ENCODE measurements around the gene GABBR2.
"Not testable (repeated sequence)": the region's sequence is repeated elsewhere in the genome, so short reads cannot be mapped to it uniquely, and the experiment has no call there.

Gene GABBR2

DNA sequence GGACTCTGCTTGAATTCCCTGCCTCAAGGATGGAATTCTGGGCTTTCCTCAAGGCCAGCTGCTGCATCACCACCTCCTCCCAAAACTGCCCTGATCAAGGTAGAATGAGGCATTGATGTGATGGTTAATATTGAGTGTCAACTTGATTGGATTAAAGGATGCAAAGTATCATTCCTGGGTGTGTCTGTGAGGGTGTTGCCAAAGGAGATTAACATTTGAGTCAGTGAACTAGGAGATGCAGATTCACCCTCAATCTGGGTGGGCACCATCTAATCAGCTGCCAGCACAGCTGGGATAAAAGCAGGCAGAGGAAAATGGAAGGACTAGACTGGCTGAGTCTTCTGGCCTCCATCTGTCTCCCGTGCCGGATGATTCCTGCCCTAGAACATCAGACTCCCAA is 23.9 kb downstream of the GABBR2 start:
- DNase-seq = not testable (repeated sequence)

DNA sequence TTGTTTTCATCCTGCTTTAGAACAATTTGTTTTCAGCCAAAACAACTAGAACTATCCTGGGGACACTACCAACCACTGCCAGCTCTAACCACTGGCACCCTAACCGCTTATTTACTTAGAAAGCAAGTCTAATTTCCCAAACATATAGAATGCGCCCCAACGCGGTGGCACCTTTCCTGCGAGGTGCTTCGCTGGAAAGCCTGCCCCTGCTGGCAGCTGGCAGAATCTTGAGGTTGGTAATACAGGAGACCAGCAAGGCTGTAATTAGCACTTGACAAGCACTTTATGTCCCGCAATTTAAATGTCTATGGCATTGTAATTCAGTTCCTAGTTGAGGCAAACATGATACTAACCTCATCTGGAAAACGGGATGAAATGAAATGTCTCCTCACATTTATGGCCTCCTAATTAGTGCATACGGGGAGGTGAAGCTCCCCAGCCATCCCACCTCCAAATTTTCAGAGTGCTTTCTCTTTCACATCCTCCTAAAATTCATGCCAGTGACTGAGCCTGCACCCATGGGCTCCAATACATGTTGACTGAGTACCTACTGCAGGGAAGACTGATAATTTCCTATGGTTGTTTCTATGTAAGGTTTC is 30.4 kb downstream of the GABBR2 start:
- no peak for DNase-seq

DNA sequence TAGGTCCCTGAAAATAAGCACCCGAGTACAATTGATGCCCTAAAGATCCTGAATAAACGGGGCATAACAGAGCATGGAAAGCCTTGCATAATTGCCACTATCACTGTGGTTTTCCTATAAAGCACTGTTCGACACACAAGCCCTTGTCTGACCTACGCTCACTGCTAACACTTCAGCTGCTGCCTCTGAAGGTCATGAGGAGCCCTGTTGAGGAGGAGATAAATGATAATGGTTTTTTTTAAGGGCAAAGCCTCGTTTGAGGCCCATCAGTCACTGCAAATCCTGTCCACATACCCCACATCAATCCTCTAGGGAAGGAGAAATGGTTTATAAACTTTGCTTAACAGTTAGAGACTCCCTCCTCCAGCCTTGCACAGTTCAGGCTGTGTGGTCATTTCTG is 35.1 kb downstream of the GABBR2 start:
- no peak for DNase-seq

DNA sequence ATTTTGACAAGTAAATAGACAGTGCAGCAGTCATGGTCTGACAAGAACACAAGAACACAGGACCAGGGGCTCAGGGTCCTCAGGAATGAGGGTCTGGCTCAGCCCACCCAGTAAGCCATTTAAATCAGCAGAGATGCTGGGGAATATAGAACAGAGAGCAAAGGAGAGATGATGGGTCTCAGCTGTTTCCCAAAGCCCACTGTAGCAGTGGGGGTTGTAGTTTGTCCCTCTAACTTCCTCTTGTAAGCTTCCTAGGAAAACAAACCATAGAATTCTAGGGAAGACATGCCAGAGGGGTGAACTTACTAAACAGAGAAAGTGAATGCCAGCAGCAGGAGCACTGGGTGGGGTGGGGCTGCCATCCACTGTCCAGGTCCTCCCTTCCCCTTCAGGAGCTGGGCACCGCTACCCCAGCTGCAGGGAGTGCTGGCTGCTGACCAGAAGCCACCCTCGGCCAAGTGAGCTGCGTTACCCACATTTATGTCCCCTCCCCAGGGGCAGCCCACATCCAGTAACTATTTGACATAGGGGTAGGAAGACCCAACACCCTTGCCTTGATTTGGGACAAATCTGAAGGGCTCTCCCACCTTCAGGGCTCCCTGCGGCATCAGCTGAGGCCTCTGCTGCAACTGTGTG is 41.6 kb downstream of the GABBR2 start:
- no peak for DNase-seq

DNA sequence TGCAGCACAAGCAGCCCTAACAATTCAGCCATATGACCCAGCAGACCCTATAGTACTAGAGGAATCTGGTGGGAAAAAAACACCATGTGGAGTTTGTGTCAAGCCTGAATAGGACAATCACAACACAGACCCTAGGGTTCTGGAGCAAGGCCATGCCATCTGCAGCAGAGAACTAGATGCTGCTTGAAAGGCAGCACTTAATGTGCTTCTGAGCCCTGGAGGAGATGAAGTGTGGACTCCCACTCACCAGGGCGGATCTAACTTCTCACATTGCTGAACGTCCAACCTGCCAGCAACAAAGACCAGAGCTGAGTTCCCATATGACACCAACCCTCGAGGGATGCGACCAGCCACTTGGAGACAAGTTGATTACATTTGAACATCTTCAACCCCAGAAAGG is 43.2 kb downstream of the GABBR2 start:
- no peak for DNase-seq

DNA sequence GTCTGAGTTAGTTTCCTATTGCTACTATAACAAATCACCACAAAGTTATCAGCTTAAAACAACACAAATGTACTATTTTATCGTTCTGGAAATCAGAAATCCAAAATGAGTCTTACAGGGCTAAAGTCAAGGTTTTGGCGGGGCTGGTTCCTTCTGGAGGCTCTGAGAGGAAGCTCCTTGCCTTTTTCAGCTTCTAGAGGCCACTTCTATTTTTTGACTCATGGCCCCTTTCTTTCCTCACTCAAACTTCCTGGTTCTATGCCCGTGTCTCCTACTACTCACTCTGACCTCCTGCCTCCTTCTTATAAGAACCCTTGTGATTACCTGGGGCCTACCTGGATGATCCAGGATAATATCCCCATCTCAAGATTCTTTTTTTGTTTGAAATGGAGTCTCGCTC is 48.2 kb downstream of the GABBR2 start:
- DNase-seq = no peak

DNA sequence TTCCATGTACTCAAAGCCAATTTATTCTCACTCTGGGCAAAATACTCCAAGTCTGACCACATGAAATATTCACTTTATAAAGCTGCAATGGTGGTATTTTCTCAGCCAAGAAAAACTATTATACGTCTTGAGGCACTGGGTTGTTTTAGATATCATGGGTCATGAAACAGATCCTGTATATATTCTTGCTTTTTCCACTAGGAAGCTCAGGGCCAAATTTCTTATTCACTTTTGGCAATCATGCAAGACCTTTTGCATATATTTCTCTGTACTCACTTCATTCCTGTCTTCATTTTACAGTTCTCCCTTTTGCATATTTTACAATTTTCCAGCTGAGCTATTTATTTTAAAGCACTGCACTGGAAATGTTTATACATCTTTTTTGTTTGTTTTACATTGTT is 49.8 kb downstream of the GABBR2 start:
- no peak for DNase-seq

DNA sequence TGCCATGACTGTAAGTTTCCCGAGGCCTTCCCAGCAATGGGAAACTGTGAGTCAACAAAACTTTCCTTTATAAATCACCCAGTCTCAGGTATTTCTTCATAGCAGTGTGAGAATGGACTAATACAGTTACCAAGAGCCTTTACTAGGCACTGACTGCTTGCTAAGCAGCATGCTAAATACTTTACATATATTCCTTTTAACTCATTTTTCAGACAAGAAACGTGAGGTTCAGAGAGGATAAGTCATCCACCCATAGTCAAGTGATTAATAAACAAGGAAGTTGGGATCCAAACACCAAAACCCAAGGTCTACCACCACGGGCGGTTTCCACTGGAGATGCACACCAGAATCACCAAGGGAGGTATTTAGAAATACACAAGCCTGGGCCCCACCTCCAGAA is 50.8 kb downstream of the GABBR2 start:
- DNase-seq = no peak

DNA sequence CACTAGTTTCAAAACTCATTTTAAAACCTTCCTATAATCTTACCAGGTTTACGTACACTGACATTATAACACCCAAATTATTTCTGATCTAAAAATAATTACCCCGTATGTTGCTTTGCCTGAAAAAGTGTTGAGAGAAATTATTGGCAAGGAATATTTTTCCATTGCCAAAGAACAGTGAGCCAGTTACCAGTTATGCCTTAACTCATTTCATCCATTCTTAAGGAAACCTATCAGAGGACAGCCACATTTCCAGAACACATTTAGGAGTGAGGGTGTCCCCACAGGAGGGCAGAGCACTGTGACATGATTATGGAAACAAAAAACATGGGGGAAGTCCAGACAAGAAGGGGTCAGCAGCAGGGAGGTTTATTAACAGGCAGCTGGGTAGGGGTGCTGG is 52.2 kb downstream of the GABBR2 start:
- no peak for DNase-seq

DNA sequence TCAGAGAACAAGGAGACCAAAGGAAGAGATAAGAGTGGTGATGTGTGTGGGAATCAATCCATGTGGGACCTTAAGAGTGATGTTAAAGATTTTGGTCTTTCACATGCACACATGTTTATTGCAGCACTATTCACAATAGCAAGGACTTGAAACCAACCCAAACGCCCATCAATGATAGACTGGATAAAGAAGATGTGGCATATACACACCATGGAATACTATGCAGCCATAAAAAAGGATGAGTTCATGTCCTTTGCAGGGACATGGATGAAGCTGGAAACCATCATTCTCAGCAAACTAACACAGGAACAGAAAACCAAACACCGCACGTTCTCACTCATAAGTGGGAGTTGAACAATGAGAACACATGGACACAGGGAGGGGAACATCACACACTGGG is 53.3 kb downstream of the GABBR2 start:
- DNase-seq = not testable (repeated sequence)

DNA sequence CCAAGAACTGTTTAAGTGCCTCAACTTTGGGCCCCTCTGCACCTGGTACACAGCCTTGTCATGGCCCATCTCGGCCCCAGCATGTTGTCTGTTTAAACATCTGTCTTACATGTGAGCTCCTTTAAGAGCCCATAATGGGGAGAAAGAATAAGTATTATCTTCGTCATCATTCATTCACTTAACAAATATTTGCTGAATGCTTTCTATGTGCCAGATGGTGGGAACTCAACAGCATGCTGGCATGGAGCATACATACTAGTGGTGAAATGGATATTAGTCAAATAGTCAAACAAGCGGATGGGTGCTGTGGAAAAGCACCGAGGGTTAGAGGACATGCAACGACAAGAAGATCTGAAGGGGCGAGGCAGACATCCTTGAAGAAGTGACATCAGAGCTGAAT is 54.5 kb downstream of the GABBR2 start:
- DNase-seq = no peak

DNA sequence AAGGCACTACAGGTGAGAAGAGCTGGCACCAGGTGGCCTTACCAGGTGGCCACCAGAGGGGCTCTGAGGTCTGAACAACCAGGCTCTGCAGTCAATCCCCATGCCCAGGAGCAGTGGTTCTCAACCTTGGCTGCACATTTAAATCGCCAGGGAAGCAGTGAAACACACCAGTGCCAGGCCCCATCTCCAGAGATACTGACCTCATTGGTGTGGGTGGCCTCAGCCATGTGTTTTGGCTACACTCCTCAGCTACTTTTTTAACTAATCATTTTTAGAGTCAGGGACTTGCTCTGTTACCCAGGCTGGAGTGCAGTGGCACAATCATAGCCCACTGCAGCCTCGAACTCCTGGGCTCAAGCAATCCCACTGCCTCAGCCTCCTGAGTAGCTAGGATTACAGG is 56.0 kb downstream of the GABBR2 start:
- DNase-seq = no peak

DNA sequence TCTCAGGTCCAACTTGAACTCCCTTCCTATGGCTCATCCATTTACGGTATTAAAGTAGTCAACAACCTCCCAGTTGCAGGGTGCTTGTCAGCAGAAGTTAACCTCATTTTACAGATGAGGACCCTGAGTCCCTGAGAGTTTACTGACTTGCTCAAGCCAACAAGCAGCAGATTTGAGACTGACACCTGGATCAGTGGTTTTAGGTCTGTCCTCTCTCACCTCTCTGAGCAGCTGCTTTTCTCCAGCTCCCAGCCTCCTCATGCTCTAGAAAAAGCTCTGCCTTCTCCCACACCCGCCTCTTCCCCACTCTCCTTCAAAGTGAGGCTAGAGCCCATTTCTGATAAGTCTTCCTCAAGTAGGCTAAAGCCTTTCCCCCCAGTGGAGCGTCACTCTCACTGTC is 56.4 kb downstream of the GABBR2 start:
- DNase-seq = no peak

DNA sequence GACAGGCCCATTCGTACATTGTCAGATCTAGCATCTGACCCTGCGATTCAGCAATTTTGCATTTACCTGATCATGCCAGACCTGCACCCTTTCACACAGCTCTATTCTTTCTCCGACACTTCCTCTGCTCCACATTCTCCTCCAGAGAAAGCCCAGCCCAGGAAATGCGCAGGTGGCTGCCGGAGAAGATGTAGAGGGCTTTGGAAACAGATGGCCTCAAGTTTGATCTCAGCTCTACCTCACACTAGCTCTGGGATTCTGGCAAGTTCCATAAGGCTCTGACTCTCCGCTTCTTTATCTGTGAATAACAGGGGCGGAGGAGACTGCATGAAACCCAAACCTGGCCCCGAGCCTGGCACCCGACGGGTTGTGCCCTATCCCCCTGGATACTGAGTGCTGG is 61.5 kb downstream of the GABBR2 start:
- DNase-seq = no peak

DNA sequence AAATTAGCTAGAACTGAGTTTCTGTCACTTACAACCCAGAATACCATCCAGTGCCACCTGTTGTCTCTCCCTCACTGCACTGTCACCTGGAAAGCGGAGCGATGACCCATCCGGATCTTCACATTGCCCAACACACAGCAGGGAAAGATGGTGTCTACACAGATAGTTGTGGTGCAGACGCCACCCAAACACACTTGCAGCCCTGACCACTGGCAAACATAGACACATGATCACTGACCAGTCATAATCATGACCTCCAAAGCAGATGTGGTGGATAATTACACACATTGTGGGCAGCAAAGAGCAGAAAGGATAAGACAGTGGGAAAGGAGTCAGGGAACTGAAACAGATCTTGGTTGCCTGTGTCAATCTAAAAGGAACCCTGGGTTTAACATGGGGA is 64.7 kb downstream of the GABBR2 start:
- no peak for DNase-seq

DNA sequence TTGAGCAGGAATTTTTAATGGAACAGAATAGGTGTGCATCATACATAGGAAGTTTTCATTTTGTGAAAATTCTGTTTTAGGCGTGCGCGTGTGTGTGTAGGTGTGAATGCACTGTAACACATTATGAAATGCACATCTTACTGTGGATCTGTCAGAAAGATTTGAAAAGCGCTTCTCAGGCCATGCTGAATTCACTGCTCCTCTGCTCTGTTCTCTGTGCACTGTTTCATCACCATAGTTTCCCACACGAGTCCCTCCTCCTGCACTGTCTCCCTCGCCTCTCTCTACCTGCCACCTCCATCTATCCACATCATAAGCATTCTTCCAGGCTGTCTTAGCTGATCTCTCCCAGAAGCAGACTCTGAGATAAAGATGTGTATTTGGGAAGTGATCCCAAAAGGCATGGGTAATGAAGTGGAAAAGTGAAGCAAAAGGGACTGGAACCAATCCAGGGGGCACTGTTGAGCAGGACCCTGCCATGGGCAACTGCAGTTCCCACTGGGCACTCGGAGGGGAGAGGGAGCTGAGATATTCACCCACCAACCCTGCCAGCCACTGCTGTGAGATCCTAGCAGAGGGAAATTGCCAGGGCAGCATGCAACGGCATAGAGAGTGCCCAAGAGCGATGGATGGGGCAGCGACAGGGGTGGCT is 65.9 kb downstream of the GABBR2 start:
- no peak for DNase-seq

DNA sequence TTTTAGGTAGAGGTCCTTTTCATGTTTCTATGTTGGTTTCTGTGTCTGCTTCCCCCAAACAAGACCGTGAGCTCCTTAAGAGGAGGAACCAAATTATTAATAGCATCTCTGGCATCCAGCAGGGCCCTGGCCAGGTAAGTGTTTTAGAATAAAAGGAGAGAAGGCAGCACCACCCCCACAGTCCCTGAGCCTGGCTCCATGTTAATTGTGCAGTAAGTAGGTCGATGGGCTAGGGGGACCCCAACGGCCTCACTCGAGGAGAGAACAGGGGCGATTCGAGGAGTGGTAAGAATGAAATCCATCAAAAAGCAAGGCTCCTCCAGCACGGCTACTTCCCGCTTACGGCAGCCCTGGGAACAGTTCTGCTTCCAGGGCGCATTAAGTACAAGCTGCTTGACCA is 67.0 kb downstream of the GABBR2 start:
- no peak for DNase-seq

DNA sequence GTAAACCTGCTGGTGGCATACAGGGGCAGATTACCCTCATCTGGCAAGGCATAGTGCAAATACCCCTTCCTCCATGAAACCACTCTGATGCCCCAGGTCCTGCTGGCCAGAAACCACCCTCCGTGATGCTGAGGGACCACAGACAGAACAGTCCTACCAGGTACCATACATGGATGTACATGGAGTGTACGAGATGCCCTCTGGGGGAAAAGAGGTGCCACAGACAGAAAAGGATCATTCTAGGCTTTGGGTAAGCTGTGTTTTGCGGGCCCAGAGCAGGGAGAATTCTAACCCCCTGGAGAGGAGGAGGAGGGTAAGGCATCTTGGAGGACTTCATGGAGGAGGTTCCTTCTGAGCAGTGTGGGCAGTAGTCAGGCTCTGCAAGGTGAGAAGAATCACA is 68.3 kb downstream of the GABBR2 start:
- DNase-seq = no peak

DNA sequence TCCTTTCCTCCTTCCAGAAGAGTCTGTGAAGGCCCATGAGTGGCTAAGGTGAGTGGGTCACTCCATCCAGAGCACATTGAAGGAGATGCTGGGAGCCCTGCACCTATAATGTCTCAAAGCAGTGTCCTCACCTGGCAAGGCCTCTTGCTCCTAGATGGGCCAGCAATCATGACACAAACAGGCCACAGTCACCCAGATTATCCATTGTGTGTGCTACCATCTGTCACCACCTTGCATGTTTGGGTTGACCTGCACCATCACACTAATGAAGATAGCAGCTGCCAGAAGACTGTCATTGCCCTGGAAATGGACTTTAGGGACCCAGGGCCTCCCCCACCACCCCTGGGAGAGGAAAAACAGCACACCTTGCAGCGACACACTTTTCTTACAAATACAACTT is 69.6 kb downstream of the GABBR2 start:
- DNase-seq = no peak

DNA sequence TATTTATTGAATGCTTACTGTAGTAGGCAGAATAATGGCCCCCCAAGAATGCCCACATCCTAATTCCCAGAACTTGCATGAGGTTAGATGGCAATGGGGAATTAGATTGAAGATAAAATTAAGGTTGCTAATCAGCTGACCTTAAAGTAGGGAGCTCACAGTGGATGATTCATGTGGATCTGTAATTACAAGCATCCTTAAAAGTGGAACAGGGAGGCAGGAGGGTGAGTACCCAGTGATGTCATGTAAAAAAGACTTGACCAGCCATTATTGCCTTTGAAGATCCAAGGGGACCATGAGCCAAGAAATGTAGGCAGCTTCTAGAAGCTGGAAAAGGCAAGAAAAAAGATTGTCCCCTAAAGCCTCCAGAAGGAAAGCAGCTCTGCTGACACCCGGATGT is 71.4 kb downstream of the GABBR2 start:
- DNase-seq = no peak

DNA sequence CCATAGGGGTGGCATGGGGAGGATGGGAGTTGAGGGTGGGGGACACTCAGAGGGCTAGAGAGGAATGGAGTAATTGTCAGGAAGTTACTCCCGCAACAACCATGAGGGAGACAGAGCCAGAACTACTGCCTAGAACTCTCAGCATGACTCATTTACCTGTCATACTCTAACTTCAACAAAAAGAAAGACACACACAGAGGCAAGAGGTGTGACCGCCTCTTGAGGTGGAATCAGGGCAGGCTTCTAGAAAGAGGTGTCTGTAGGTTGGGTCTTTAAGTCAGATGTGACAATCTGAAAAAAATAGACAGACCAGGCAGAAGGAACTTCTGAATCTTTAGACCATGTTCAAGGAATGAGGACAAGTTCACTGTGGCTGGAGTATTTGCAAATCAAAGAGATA is 73.4 kb downstream of the GABBR2 start:
- DNase-seq = no peak

DNA sequence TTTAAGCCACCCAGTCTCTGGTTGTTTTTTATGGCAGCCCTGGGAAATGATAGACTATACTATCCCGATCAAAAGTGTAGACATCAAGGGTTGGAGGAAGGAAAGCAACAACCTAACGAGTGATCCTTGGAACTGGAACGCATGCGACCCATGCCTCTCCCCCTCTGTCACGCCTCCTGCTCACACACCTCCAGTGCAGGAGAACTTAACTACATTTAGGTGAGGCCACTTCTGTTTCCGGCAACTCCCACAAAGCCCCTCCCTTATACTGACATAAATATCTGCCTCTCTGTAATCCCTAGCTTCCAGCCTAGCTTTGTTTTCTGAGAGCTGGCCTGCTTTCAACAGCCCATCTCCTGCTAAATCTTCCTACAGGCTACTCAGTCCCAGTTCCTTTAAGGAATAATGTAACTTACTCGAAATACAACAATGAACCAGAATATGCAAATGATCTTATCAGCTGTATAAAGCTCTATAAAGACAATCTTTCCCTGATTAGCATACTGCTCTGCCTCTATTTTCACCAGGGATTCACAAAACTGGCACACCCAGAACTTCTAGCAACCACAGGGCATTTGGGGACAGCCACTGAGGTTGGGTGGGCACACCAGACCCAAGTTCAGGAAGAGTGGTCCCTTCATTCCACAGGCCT is 73.9 kb downstream of the GABBR2 start:
- no peak for DNase-seq

DNA sequence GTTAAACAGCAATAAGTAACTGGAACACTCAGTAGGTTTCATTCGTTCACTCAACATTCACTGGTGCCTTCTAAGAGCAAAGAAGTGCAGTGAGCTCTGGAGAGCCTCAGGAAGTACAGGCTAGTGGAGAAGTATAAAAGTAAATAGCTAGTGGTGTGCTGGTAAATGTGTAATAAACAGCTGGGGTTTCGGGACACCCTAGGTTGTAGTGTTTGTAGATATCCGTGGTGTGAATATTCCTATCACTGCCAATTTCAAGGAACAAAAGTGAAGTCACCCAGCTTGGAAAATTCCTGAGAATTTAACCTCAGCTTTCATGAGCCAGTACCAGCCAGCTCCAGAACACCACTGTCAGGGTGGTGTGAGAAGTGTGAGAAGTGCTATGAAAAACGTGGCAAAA is 75.9 kb downstream of the GABBR2 start:
- no peak for DNase-seq

DNA sequence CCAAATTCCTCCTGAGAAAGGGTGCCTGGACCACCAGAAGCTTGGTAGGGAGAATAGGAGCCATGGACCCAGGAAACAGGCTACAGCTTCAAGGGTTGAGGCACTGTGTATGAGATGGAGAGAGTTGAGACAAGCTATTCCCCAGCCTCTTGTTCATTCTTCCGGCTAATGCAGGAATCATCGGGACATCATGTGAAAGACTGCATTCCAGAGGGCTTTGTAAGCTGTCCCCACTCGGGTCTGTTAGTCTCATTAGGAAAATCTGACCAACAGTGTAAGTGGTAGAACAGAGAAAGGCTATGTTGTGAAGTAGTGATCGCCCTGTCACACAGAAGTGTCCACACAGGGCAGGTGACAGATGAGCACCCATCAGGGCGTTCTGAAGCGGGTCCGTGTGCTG is 81.4 kb downstream of the GABBR2 start:
- DNase-seq = no peak

All from NCI-H1417 treated with DMSO at 0.1 percent for 48 hours (cell line).